Panc1 (cell line): ENCODE data around the gene INAVA. TPM values are rescaled to one million over a fixed set of nuclear protein-coding genes. Genes with fewer than 3 reads are reported as not detected.
"Not testable (repeated sequence)": the region's sequence is repeated elsewhere in the genome, so short reads cannot be mapped to it uniquely, and the experiment has no call there.

Experiments
- ATAC-seq: fragments of 200-7000 bp; cut with Tn5 transposase; 2 replicates; pipeline ENCODE4 v1.9.1; 2020; ENCODE audit warnings: mild to moderate bottlenecking, moderate library complexity
- BruUV-seq: library from RNA; stranded (reverse); fragments of 400-500 nt; replicated peaks from 2 replicates; lab custom pipeline; 2021; lab: Mats Ljungman, UMichigan
- CTCF ChIA-PET: fragments of 300-600 bp; sonication (Branson Sonifier 250); formaldehyde crosslinking; loops from one replicate; lab custom pipeline; 2022; ENCODE audit warnings: antibody characterized with exemption; lab: Charles Lee
- POLR2A ChIA-PET: fragments of 300-600 bp; sonication (Branson Sonifier 250); formaldehyde crosslinking; loops from one replicate; lab custom pipeline; 2022; ENCODE audit warnings: antibody characterized with exemption; lab: Charles Lee
- DNase-seq: peaks from one replicate; pipeline ENCODE4 v3.0.0-alpha.2; 2010; ENCODE audit warnings: low read depth, low spot score
- H3K27ac ChIP-seq: 2 replicates; pipeline ENCODE4 v1.5.1; 2011; ENCODE audit warnings: mild to moderate bottlenecking, low read length, inconsistent platforms
- H3K27me3 ChIP-seq: fragments of 200-500 bp; sonication (Bioruptor generic); 2 replicates; pipeline ENCODE4 v1.6.0; 2014; ENCODE audit warnings: low read length, inconsistent platforms; ENCODE audit not compliant: control insufficient read depth, insufficient read depth
- H3K36me3 ChIP-seq: fragments of 200-500 bp; sonication (Bioruptor generic); 2 replicates; pipeline ENCODE4 v1.5.1; 2014; ENCODE audit warnings: inconsistent platforms, mild to moderate bottlenecking, low read length, moderate library complexity; ENCODE audit not compliant: control insufficient read depth, insufficient read depth
- H3K4me1 ChIP-seq: 2 replicates; pipeline ENCODE4 v1.5.1; 2011; ENCODE audit warnings: inconsistent platforms, mild to moderate bottlenecking, low read length, moderate library complexity; ENCODE audit not compliant: control insufficient read depth, insufficient read depth
- H3K4me3 ChIP-seq, 2 experiments: 2 replicates each; pipeline ENCODE4 v1.5.1; 2011 to 2012; ENCODE audit warnings: low read depth in 2 of 2, low read length in 2 of 2, mild to moderate bottlenecking in 2 of 2, inconsistent platforms in 1 of 2, moderate library complexity in 1 of 2
- H3K9me3 ChIP-seq: fragments of 200-500 bp; sonication (Bioruptor generic); 2 replicates; pipeline ENCODE4 v1.5.1; 2014; ENCODE audit warnings: low read depth, mild to moderate bottlenecking, inconsistent platforms, low read length, moderate library complexity; ENCODE audit not compliant: control insufficient read depth, insufficient read depth
- POLR2AphosphoS5 ChIP-seq: IDR thresholded peaks from 2 replicates; pipeline ENCODE4 v1.6.1; 2012; ENCODE audit warnings: mild to moderate bottlenecking, low read depth, low read length, moderate library complexity
- in situ Hi-C: cut with HindIII; loops from 2 replicates; pipeline ENCODE4 v1.10.0; 2016; ENCODE audit warnings: low sequenced_read_pairs, low pct_unique_long_range_greater_than_20kb
- intact Hi-C: fragments of 100-400 bp; cut with micrococcal nuclease; formaldehyde crosslinking; loops from one replicate; pipeline ENCODE4 v1.10.0; 2022; ENCODE audit not compliant: unreplicated experiment
- total RNA-seq: library from RNA; stranded (reverse); gene quantifications from one replicate; pipeline ENCODE4 v1.2.1, GENCODE V29; 2021; ENCODE audit not compliant: unreplicated experiment

Gene INAVA
- total RNA-seq, 1 experiment from 2014 or later: 3.6 TPM

DNA sequence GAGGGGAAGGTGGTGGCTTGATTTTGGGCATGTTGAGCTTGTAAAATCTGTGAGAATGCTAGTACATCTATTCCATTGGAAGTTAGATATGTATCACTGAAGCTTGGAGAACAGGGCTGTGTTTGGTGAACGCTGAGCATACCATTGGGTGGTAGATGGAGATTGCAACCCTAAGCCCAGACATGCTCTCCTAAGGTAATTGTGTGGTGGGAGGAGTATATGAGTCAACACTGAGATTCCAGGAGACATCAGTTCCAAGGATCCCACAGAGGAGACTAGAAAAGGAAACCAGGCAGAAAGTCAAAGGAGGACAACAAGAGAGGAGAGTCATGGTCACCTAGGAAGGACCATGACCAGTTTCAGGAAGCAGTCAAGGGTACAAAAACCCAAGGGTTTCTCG lies 68.4 kb downstream of the INAVA start:
- Histone ChIP-seq H3K27me3 (no peaks in the 10 kb centered on the region; the same call in 1 of the 2 replicates), H3K4me1 (no peaks in the 10 kb centered on the region), H3K4me3 (no peak overlapping the region), H3K27ac (no peak overlapping the region), H3K36me3 (no peaks in the 10 kb centered on the region), H3K9me3 (no peaks in the 10 kb centered on the region)
- BruUV-seq: no TSS peak
- ATAC-seq: no peak
- TF ChIP-seq POLR2AphosphoS5: no peak
- ChIA-PET CTCF (no interaction called here), POLR2A (no interaction called here)
- intact Hi-C loops (no loop called here), in situ Hi-C loops (no loop called here)
- no peak for DNase-seq

GRCh38 chr1:200963888-200964287 lies 69.2 kb downstream of the INAVA start:
- H3K9me3 ChIP-seq, in situ Hi-C loops, H3K27me3 ChIP-seq, DNase-seq, CTCF ChIA-PET, intact Hi-C loops, H3K36me3 ChIP-seq, H3K27ac ChIP-seq, BruUV-seq, POLR2A ChIA-PET, ATAC-seq, H3K4me1 ChIP-seq, H3K4me3 ChIP-seq: not testable (repeated sequence)

Other genes with a start within 250 kb of the INAVA start
- 26.4 TPM for gene DDX59, start 225.0 kb upstream of the INAVA start, total RNA-seq
- gene CAMSAP2, start 156.0 kb upstream of the INAVA start, total RNA-seq: 40.1 TPM
- gene GPR25, start 21.9 kb upstream of the INAVA start, total RNA-seq: not detected
- gene KIF21B, start 128.8 kb downstream of the INAVA start, total RNA-seq: 0.46 TPM
- not detected for gene CACNA1S, start 217.5 kb downstream of the INAVA start, total RNA-seq
- not detected for gene ASCL5, start 232.3 kb downstream of the INAVA start, total RNA-seq